Caco-2 (cell line): ENCODE measurements around the gene EXOC6. TPM values are rescaled to one million over a fixed set of nuclear protein-coding genes. Genes with fewer than 3 reads are reported as not detected.

ENCODE experiments used
- BruUV-seq: library from RNA; stranded (reverse); fragments of 400-500 nt; replicated peaks from 2 replicates; lab custom pipeline; 2021; lab: Mats Ljungman, UMichigan
- CTCF ChIA-PET: fragments of 300-600 bp; sonication (Branson Sonifier 250); formaldehyde crosslinking; loops from one replicate; lab custom pipeline; 2022; ENCODE audit warnings: antibody characterized with exemption; lab: Charles Lee
- POLR2A ChIA-PET: fragments of 300-600 bp; sonication (Branson Sonifier 250); formaldehyde crosslinking; loops from one replicate; lab custom pipeline; 2022; ENCODE audit warnings: antibody characterized with exemption; lab: Charles Lee
- DNase-seq, 2 experiments: peaks; one replicate each; pipeline versions ENCODE4 v3.0.0 to v3.0.0-alpha.2; 2020 to 2022
- H3K27me3 ChIP-seq: replicated peaks from 2 replicates; pipeline ENCODE4 v1.6.0; 2011; ENCODE audit warnings: low read length; ENCODE audit not compliant: control insufficient read depth, insufficient read depth
- H3K36me3 ChIP-seq: 2 replicates; pipeline ENCODE4 v1.5.1; 2011; ENCODE audit warnings: low read length; ENCODE audit not compliant: control insufficient read depth, insufficient read depth
- H3K4me1 ChIP-seq: fragments of 250-450 bp; sonication (Bioruptor Pico); 2 replicates; pipeline ENCODE4 v1.5.1; 2020; ENCODE audit warnings: mild to moderate bottlenecking
- H3K4me3 ChIP-seq: 2 replicates; pipeline ENCODE4 v1.5.1; 2011; ENCODE audit warnings: low read depth, mild to moderate bottlenecking, control low read depth, low read length
- H3K9me3 ChIP-seq: fragments of 250-450 bp; sonication (Bioruptor Pico); 2 replicates; pipeline ENCODE4 v1.5.1; 2020; ENCODE audit warnings: mild to moderate bottlenecking, moderate library complexity
- H3K27ac Mint-ChIP-seq: one replicate; pipeline ENCODE4 v1.8.0; 2022; ENCODE audit warnings: mixed read lengths; ENCODE audit not compliant: unreplicated experiment
- H3K27me3 Mint-ChIP-seq: one replicate; pipeline ENCODE4 v1.8.0; 2022; ENCODE audit warnings: mixed read lengths; ENCODE audit not compliant: insufficient read depth, unreplicated experiment
- H3K36me3 Mint-ChIP-seq: one replicate; pipeline ENCODE4 v1.8.0; 2022; ENCODE audit warnings: mild to moderate bottlenecking, mixed read lengths; ENCODE audit not compliant: insufficient read depth, unreplicated experiment
- H3K4me1 Mint-ChIP-seq: one replicate; pipeline ENCODE4 v1.8.0; 2022; ENCODE audit warnings: low read depth, mixed read lengths; ENCODE audit not compliant: unreplicated experiment
- H3K4me3 Mint-ChIP-seq: one replicate; pipeline ENCODE4 v1.8.0; 2022; ENCODE audit warnings: mild to moderate bottlenecking, moderate library complexity, mixed read lengths; ENCODE audit not compliant: unreplicated experiment
- H3K9me3 Mint-ChIP-seq: one replicate; pipeline ENCODE4 v1.8.0; 2022; ENCODE audit warnings: mixed read lengths; ENCODE audit not compliant: unreplicated experiment
- CTCF ChIP-seq, 2 experiments: fragments of 200-600 bp in 1 of 2; IDR thresholded peaks; 1 replicate in 1 of 2; 2 replicates in 1 of 2; pipeline versions ENCODE4 v1.5.1 to v1.8.0; 2011 to 2022; ENCODE audit warnings: antibody characterized with exemption in 1 of 2, control low read depth in 1 of 2, inconsistent platforms in 1 of 2, low read depth in 1 of 2, low read length in 1 of 2, mild to moderate bottlenecking in 1 of 2, moderate library complexity in 1 of 2; ENCODE audit not compliant: insufficient read depth in 1 of 2, severe bottlenecking in 1 of 2, unreplicated experiment in 1 of 2
- intact Hi-C: fragments of 100-400 bp; cut with micrococcal nuclease; formaldehyde crosslinking; loops from one replicate; pipeline ENCODE4 v1.10.0; 2022; ENCODE audit not compliant: unreplicated experiment
- total RNA-seq: library from RNA; stranded (reverse); gene quantifications from 2 replicates; pipeline ENCODE4 v1.2.3, GENCODE V29; 2022

Gene EXOC6
- total RNA-seq, 1 experiment from 2014 or later = 12.5 TPM

GRCh38 chr10:92851003-92851402 lies 2.7 kb downstream of the EXOC6 start:
- Histone ChIP-seq H3K4me3 (no peak overlapping the region), H3K36me3 (no peaks in the 10 kb centered on the region), H3K9me3 (no peaks in the 10 kb centered on the region), H3K4me1 (peaks cover 4% of the 10 kb centered on the region; the same call in 1 of the 2 replicates), H3K27me3 (no peaks in the 10 kb centered on the region)
- no peak for TF ChIP-seq CTCF (IDR thresholded peaks at IDR 0.05; ENCODE audit: insufficient read depth in 1 of 2, low read depth in 1 of 2, low read length in 1 of 2, severe bottlenecking in 1 of 2, unreplicated experiment in 1 of 2)
- H3K36me3 Mint-ChIP-seq = no peaks in the 10 kb centered on the region
- DNase-seq = no peak
- H3K27ac Mint-ChIP-seq = no peak overlapping the region
- H3K27me3 Mint-ChIP-seq = no peaks in the 10 kb centered on the region
- H3K4me3 Mint-ChIP-seq = no peak overlapping the region
- ChIA-PET CTCF (no interaction called here), POLR2A (no interaction called here)
- intact Hi-C loops = no loop called here
- no peaks in the 10 kb centered on the region for H3K9me3 Mint-ChIP-seq
- BruUV-seq = no TSS peak
- peaks cover 8% of the 10 kb centered on the region for H3K4me1 Mint-ChIP-seq

- ChIA-PET POLR2A (no interaction called here), CTCF (interaction anchor here (0.5 kb wide), 1 partner anchor 338 kb away, joined by 4 read pairs; no protein-coding TSS in a partner anchor)
- no peak overlapping the region for H3K4me3 Mint-ChIP-seq
- no peak overlapping the region for H3K4me3 ChIP-seq
- H3K9me3 Mint-ChIP-seq = peaks cover 23% of the 10 kb centered on the region
- no TSS peak for BruUV-seq
- no peaks in the 10 kb centered on the region for H3K36me3 ChIP-seq
- no peak for TF ChIP-seq CTCF (IDR thresholded peaks at IDR 0.05; ENCODE audit: insufficient read depth in 1 of 2, low read depth in 1 of 2, low read length in 1 of 2, severe bottlenecking in 1 of 2, unreplicated experiment in 1 of 2)
- H3K9me3 ChIP-seq = peaks cover 21% of the 10 kb centered on the region
- H3K27ac Mint-ChIP-seq = no peak overlapping the region
- intact Hi-C loops = no loop called here
- peaks cover 6% of the 10 kb centered on the region for H3K36me3 Mint-ChIP-seq
- H3K27me3 Mint-ChIP-seq = no peaks in the 10 kb centered on the region
- H3K4me1 ChIP-seq = no peaks in the 10 kb centered on the region
- DNase-seq = no peak
- H3K27me3 ChIP-seq = no peaks in the 10 kb centered on the region
- H3K4me1 Mint-ChIP-seq = no peaks in the 10 kb centered on the region
Observed at GRCh38 chr10:92855560-92855959, 7.2 kb downstream of the EXOC6 start.

GRCh38 chr10:92857904-92858514 lies 9.7 kb downstream of the EXOC6 start:
- Histone ChIP-seq H3K9me3 (peaks cover 21% of the 10 kb centered on the region), H3K36me3 (no peaks in the 10 kb centered on the region), H3K4me1 (no peaks in the 10 kb centered on the region), H3K4me3 (no peak overlapping the region), H3K27me3 (no peaks in the 10 kb centered on the region)
- Mint-ChIP-seq H3K4me3 (no peak overlapping the region), H3K4me1 (no peaks in the 10 kb centered on the region), H3K27me3 (no peaks in the 10 kb centered on the region), H3K9me3 (peaks cover 23% of the 10 kb centered on the region), H3K27ac (no peak overlapping the region), H3K36me3 (peaks cover 6% of the 10 kb centered on the region)
- no peak for TF ChIP-seq CTCF (IDR thresholded peaks at IDR 0.05; ENCODE audit: insufficient read depth in 1 of 2, low read depth in 1 of 2, low read length in 1 of 2, severe bottlenecking in 1 of 2, unreplicated experiment in 1 of 2)
- POLR2A ChIA-PET = interaction anchor here (0.6 kb wide), 1 partner anchor 20 kb away, joined by 7 read pairs; no protein-coding TSS in a partner anchor
- intact Hi-C loops = no loop called here
- no TSS peak for BruUV-seq
- CTCF ChIA-PET = no interaction called here
- DNase-seq = no peak
